ENCODE measurements around the gene PAPPA. TPM values are rescaled to one million over a fixed set of nuclear protein-coding genes. Genes with fewer than 3 reads are reported as not detected.

Gene PAPPA
- total RNA-seq, 2 experiments from 2014 or later: not detected

GRCh38 chr9:116340270-116340669 lies 186.7 kb downstream of the PAPPA start:
- ATAC-seq (no peak), DNase-seq (no peak)
- H3K27ac Mint-ChIP-seq: no peak overlapping the region
- TF ChIP-seq, protein P1, sequence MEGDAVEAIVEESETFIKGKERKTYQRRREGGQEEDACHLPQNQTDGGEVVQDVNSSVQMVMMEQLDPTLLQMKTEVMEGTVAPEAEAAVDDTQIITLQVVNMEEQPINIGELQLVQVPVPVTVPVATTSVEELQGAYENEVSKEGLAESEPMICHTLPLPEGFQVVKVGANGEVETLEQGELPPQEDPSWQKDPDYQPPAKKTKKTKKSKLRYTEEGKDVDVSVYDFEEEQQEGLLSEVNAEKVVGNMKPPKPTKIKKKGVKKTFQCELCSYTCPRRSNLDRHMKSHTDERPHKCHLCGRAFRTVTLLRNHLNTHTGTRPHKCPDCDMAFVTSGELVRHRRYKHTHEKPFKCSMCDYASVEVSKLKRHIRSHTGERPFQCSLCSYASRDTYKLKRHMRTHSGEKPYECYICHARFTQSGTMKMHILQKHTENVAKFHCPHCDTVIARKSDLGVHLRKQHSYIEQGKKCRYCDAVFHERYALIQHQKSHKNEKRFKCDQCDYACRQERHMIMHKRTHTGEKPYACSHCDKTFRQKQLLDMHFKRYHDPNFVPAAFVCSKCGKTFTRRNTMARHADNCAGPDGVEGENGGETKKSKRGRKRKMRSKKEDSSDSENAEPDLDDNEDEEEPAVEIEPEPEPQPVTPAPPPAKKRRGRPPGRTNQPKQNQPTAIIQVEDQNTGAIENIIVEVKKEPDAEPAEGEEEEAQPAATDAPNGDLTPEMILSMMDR (IDR thresholded peaks at IDR 0.05): no peak
- H3K36me3 Mint-ChIP-seq (ENCODE audit: low read depth): no peaks in the 10 kb centered on the region
- ChIA-PET POLR2A (no interaction called here), CTCF (no interaction called here)
- no peaks in the 10 kb centered on the region for H3K4me1 Mint-ChIP-seq (ENCODE audit: low read depth)
- no peaks in the 10 kb centered on the region for H3K9me3 Mint-ChIP-seq
- no peak overlapping the region for H3K4me3 Mint-ChIP-seq
- intact Hi-C loops (cut with micrococcal nuclease): no loop called here
- H3K27me3 Mint-ChIP-seq: peaks cover 11% of the 10 kb centered on the region

DNA sequence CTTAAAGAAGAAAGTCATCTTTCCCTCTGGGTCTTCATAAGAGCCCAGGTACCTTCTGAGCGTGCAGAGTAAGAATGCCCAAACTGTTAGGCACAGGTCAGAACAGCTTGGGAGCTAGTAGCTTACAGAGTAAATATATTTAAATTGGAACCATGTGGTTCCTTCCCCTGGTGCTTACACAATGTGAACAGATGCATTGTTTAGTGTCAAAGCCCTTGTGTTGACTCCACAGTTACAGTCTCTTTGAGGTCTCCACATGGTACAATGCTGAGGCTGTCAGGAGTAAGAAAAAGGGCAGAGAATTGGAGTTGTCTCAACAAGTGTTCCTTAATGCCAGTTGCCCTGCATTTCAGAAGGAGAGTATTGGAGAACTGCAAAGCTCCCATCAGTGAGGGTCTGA lies 188.5 kb downstream of the PAPPA start:
- ATAC-seq (no peak), DNase-seq (no peak)
- TF ChIP-seq, protein P1 (IDR thresholded peaks at IDR 0.05): no peak
- Mint-ChIP-seq H3K27ac (no peak overlapping the region), H3K9me3 (no peaks in the 10 kb centered on the region), H3K4me3 (no peak overlapping the region), H3K36me3 (ENCODE audit: low read depth) (no peaks in the 10 kb centered on the region), H3K27me3 (peaks cover 9% of the 10 kb centered on the region), H3K4me1 (ENCODE audit: low read depth) (no peaks in the 10 kb centered on the region)
- POLR2A ChIA-PET: no interaction called here
- CTCF ChIA-PET: no interaction called here
- intact Hi-C loops (cut with micrococcal nuclease): no loop called here

GRCh38 chr9:116342941-116343340 lies 189.3 kb downstream of the PAPPA start:
- POLR2A ChIA-PET: no interaction called here
- TF ChIP-seq, protein P1 (IDR thresholded peaks at IDR 0.05): no peak
- H3K9me3 Mint-ChIP-seq: no peaks in the 10 kb centered on the region
- no peak overlapping the region for H3K4me3 Mint-ChIP-seq
- CTCF ChIA-PET: no interaction called here
- no peaks in the 10 kb centered on the region for H3K4me1 Mint-ChIP-seq (ENCODE audit: low read depth)
- no peak for DNase-seq
- intact Hi-C loops (cut with micrococcal nuclease): no loop called here
- peaks cover 7% of the 10 kb centered on the region for H3K27me3 Mint-ChIP-seq
- H3K27ac Mint-ChIP-seq: no peak overlapping the region
- H3K36me3 Mint-ChIP-seq (ENCODE audit: low read depth): no peaks in the 10 kb centered on the region
- no peak for ATAC-seq

- peaks cover 4% of the 10 kb centered on the region for H3K27me3 Mint-ChIP-seq
- no peaks in the 10 kb centered on the region for H3K9me3 Mint-ChIP-seq
- ChIA-PET CTCF (no interaction called here), POLR2A (no interaction called here)
- no peaks in the 10 kb centered on the region for H3K4me1 Mint-ChIP-seq (ENCODE audit: low read depth)
- DNase-seq (no peak), ATAC-seq (no peak)
- intact Hi-C loops (cut with micrococcal nuclease): no loop called here
- no peak overlapping the region for H3K27ac Mint-ChIP-seq
- TF ChIP-seq, protein P1 (IDR thresholded peaks at IDR 0.05): no peak
- no peaks in the 10 kb centered on the region for H3K36me3 Mint-ChIP-seq (ENCODE audit: low read depth)
- no peak overlapping the region for H3K4me3 Mint-ChIP-seq
Measured at GRCh38 chr9:116344416-116344815, 190.8 kb downstream of the PAPPA start.

GRCh38 chr9:116345393-116345792 lies 191.8 kb downstream of the PAPPA start:
- Mint-ChIP-seq H3K9me3 (no peaks in the 10 kb centered on the region), H3K27me3 (peaks cover 2% of the 10 kb centered on the region), H3K4me3 (no peak overlapping the region), H3K27ac (no peak overlapping the region), H3K4me1 (ENCODE audit: low read depth) (no peaks in the 10 kb centered on the region), H3K36me3 (ENCODE audit: low read depth) (no peaks in the 10 kb centered on the region)
- ATAC-seq (no peak), DNase-seq (no peak)
- ChIA-PET POLR2A (no interaction called here), CTCF (no interaction called here)
- TF ChIP-seq, protein P1 (IDR thresholded peaks at IDR 0.05): no peak
- intact Hi-C loops (cut with micrococcal nuclease): no loop called here
